ENCODE measurements around the gene CYSRT1.
"Not testable (repeated sequence)": the region's sequence is repeated elsewhere in the genome, so short reads cannot be mapped to it uniquely, and the experiment has no call there.

CYSRT1 gene

GRCh38 chr9:137255448-137256114 lies 30.6 kb downstream of the CYSRT1 start:
- peaks cover 14% of the 10 kb centered on the region for H3K27me3 ChIP-seq (ENCODE audit: control insufficient read depth, insufficient read depth, low read length)
- peak overlapping the region; percentile 52 for H3K9ac ChIP-seq (ENCODE audit: low read length)
- peaks cover 19% of the 10 kb centered on the region for H3K36me3 ChIP-seq (ENCODE audit: control insufficient read depth, low read depth, low read length)
- H3K27ac ChIP-seq (ENCODE audit: low read length), result no peak overlapping the region
- no peaks in the 10 kb centered on the region for H3K9me3 ChIP-seq (ENCODE audit: control insufficient read depth, low read depth, low read length)
- H3K4me3 ChIP-seq (ENCODE audit: low read length), result peak overlapping the region; percentile 89
- H3K4me1 ChIP-seq (ENCODE audit: control insufficient read depth, low read depth, low read length), result peaks cover 6% of the 10 kb centered on the region

GRCh38 chr9:137256362-137256761 lies 31.4 kb downstream of the CYSRT1 start:
- no peak overlapping the region for H3K27ac ChIP-seq (ENCODE audit: low read length)

GRCh38 chr9:137256856-137257255 lies 31.9 kb downstream of the CYSRT1 start:
- H3K4me3 ChIP-seq (ENCODE audit: low read length), result no peak overlapping the region
- no peak overlapping the region for H3K27ac ChIP-seq (ENCODE audit: low read length)
- H3K36me3 ChIP-seq (ENCODE audit: control insufficient read depth, low read depth, low read length), result peaks cover 19% of the 10 kb centered on the region
- peaks cover 14% of the 10 kb centered on the region for H3K27me3 ChIP-seq (ENCODE audit: control insufficient read depth, insufficient read depth, low read length)
- H3K4me1 ChIP-seq (ENCODE audit: control insufficient read depth, low read depth, low read length), result peaks cover 6% of the 10 kb centered on the region
- H3K9ac ChIP-seq (ENCODE audit: low read length), result no peak overlapping the region
- no peaks in the 10 kb centered on the region for H3K9me3 ChIP-seq (ENCODE audit: control insufficient read depth, low read depth, low read length)

More at GRCh38 chr9:137256362-137256761, 31.4 kb downstream of the CYSRT1 start:
- Histone ChIP-seq H3K4me3 (ENCODE audit: low read length) (peak overlapping the region; percentile 89), H3K36me3 (ENCODE audit: control insufficient read depth, low read depth, low read length) (peaks cover 19% of the 10 kb centered on the region), H3K4me1 (ENCODE audit: control insufficient read depth, low read depth, low read length) (peaks cover 6% of the 10 kb centered on the region), H3K9ac (ENCODE audit: low read length) (no peak overlapping the region), H3K27me3 (ENCODE audit: control insufficient read depth, insufficient read depth, low read length) (peaks cover 14% of the 10 kb centered on the region), H3K9me3 (ENCODE audit: control insufficient read depth, low read depth, low read length) (no peaks in the 10 kb centered on the region)

- not testable (repeated sequence) for H3K27ac ChIP-seq (ENCODE audit: low read length); H3K27me3 ChIP-seq (ENCODE audit: control insufficient read depth, insufficient read depth, low read length); H3K4me3 ChIP-seq (ENCODE audit: low read length); H3K9ac ChIP-seq (ENCODE audit: low read length); H3K4me1 ChIP-seq (ENCODE audit: control insufficient read depth, low read depth, low read length); H3K9me3 ChIP-seq (ENCODE audit: control insufficient read depth, low read depth, low read length)
- H3K36me3 ChIP-seq (ENCODE audit: control insufficient read depth, low read depth, low read length), result peaks cover 32% of the 10 kb centered on the region
Measured at GRCh38 chr9:137262173-137262908, 37.4 kb downstream of the CYSRT1 start.

GRCh38 chr9:137262909-137263285 lies 37.9 kb downstream of the CYSRT1 start:
- Histone ChIP-seq H3K27me3 (ENCODE audit: control insufficient read depth, insufficient read depth, low read length) (no peaks in the 10 kb centered on the region), H3K27ac (ENCODE audit: low read length) (no peak overlapping the region), H3K4me1 (ENCODE audit: control insufficient read depth, low read depth, low read length) (no peaks in the 10 kb centered on the region), H3K36me3 (ENCODE audit: control insufficient read depth, low read depth, low read length) (peaks cover 32% of the 10 kb centered on the region), H3K9ac (ENCODE audit: low read length) (no peak overlapping the region), H3K4me3 (ENCODE audit: low read length) (no peak overlapping the region), H3K9me3 (ENCODE audit: control insufficient read depth, low read depth, low read length) (no peaks in the 10 kb centered on the region)

- no peaks in the 10 kb centered on the region for H3K27me3 ChIP-seq (ENCODE audit: control insufficient read depth, insufficient read depth, low read length)
- no peak overlapping the region for H3K27ac ChIP-seq (ENCODE audit: low read length)
- H3K36me3 ChIP-seq (ENCODE audit: control insufficient read depth, low read depth, low read length), result peaks cover 29% of the 10 kb centered on the region
- H3K4me3 ChIP-seq (ENCODE audit: low read length), result no peak overlapping the region
- no peaks in the 10 kb centered on the region for H3K9me3 ChIP-seq (ENCODE audit: control insufficient read depth, low read depth, low read length)
- H3K4me1 ChIP-seq (ENCODE audit: control insufficient read depth, low read depth, low read length), result no peaks in the 10 kb centered on the region
- no peak overlapping the region for H3K9ac ChIP-seq (ENCODE audit: low read length)
Measured at GRCh38 chr9:137263506-137263905, 38.5 kb downstream of the CYSRT1 start.

GRCh38 chr9:137264067-137264466 lies 39.1 kb downstream of the CYSRT1 start:
- Histone ChIP-seq H3K9me3 (ENCODE audit: control insufficient read depth, low read depth, low read length) (no peaks in the 10 kb centered on the region), H3K27ac (ENCODE audit: low read length) (no peak overlapping the region), H3K4me3 (ENCODE audit: low read length) (no peak overlapping the region), H3K27me3 (ENCODE audit: control insufficient read depth, insufficient read depth, low read length) (no peaks in the 10 kb centered on the region), H3K36me3 (ENCODE audit: control insufficient read depth, low read depth, low read length) (peaks cover 29% of the 10 kb centered on the region), H3K9ac (ENCODE audit: low read length) (no peak overlapping the region), H3K4me1 (ENCODE audit: control insufficient read depth, low read depth, low read length) (no peaks in the 10 kb centered on the region)

GRCh38 chr9:137265496-137266161 lies 40.7 kb downstream of the CYSRT1 start:
- Histone ChIP-seq H3K27ac (ENCODE audit: low read length) (no peak overlapping the region), H3K36me3 (ENCODE audit: control insufficient read depth, low read depth, low read length) (peaks cover 32% of the 10 kb centered on the region), H3K4me1 (ENCODE audit: control insufficient read depth, low read depth, low read length) (no peaks in the 10 kb centered on the region), H3K4me3 (ENCODE audit: low read length) (no peak overlapping the region), H3K9ac (ENCODE audit: low read length) (no peak overlapping the region), H3K9me3 (ENCODE audit: control insufficient read depth, low read depth, low read length) (no peaks in the 10 kb centered on the region), H3K27me3 (ENCODE audit: control insufficient read depth, insufficient read depth, low read length) (no peaks in the 10 kb centered on the region)

GRCh38 chr9:137266162-137266527 lies 41.2 kb downstream of the CYSRT1 start:
- Histone ChIP-seq H3K27ac (ENCODE audit: low read length) (no peak overlapping the region), H3K9me3 (ENCODE audit: control insufficient read depth, low read depth, low read length) (no peaks in the 10 kb centered on the region), H3K4me3 (ENCODE audit: low read length) (no peak overlapping the region), H3K9ac (ENCODE audit: low read length) (no peak overlapping the region), H3K27me3 (ENCODE audit: control insufficient read depth, insufficient read depth, low read length) (no peaks in the 10 kb centered on the region), H3K36me3 (ENCODE audit: control insufficient read depth, low read depth, low read length) (peaks cover 32% of the 10 kb centered on the region), H3K4me1 (ENCODE audit: control insufficient read depth, low read depth, low read length) (no peaks in the 10 kb centered on the region)

GRCh38 chr9:137266585-137267453 lies 41.8 kb downstream of the CYSRT1 start:
- no peaks in the 10 kb centered on the region for H3K4me1 ChIP-seq (ENCODE audit: control insufficient read depth, low read depth, low read length)
- H3K36me3 ChIP-seq (ENCODE audit: control insufficient read depth, low read depth, low read length), result peaks cover 32% of the 10 kb centered on the region
- no peak overlapping the region for H3K9ac ChIP-seq (ENCODE audit: low read length)
- H3K27ac ChIP-seq (ENCODE audit: low read length), result no peak overlapping the region
- H3K27me3 ChIP-seq (ENCODE audit: control insufficient read depth, insufficient read depth, low read length), result no peaks in the 10 kb centered on the region
- H3K4me3 ChIP-seq (ENCODE audit: low read length), result no peak overlapping the region
- H3K9me3 ChIP-seq (ENCODE audit: control insufficient read depth, low read depth, low read length), result no peaks in the 10 kb centered on the region

GRCh38 chr9:137267933-137268355 lies 43.0 kb downstream of the CYSRT1 start:
- H3K4me1 ChIP-seq (ENCODE audit: control insufficient read depth, low read depth, low read length), result no peaks in the 10 kb centered on the region
- H3K9me3 ChIP-seq (ENCODE audit: control insufficient read depth, low read depth, low read length), result no peaks in the 10 kb centered on the region
- no peaks in the 10 kb centered on the region for H3K27me3 ChIP-seq (ENCODE audit: control insufficient read depth, insufficient read depth, low read length)
- no peak overlapping the region for H3K9ac ChIP-seq (ENCODE audit: low read length)
- no peak overlapping the region for H3K4me3 ChIP-seq (ENCODE audit: low read length)
- H3K27ac ChIP-seq (ENCODE audit: low read length), result no peak overlapping the region
- H3K36me3 ChIP-seq (ENCODE audit: control insufficient read depth, low read depth, low read length), result peaks cover 32% of the 10 kb centered on the region

Data from iPS-18a (cell line).